Upper lobe of right lung (tissue), 1 donor: Measurements from ENCODE around the gene CEP131. TPM values are rescaled to one million over a fixed set of nuclear protein-coding genes. Genes with fewer than 3 reads are reported as not detected.

Experiments used
- ATAC-seq: fragments of 200-7000 bp; cut with Tn5 transposase; one replicate; pipeline ENCODE4 v1.9.1; 2020; ENCODE audit warnings: mild to moderate bottlenecking, moderate library complexity
- DNase-seq: peaks from one replicate; pipeline ENCODE4 v3.0.0-alpha.2; 2020
- H3K27ac ChIP-seq: fragments of 200-600 bp; one replicate; pipeline ENCODE4 v1.8.0; 2022
- H3K27me3 ChIP-seq: fragments of 200-600 bp; one replicate; pipeline ENCODE4 v1.8.0; 2022; ENCODE audit warnings: mild to moderate bottlenecking
- H3K36me3 ChIP-seq: fragments of 200-600 bp; one replicate; pipeline ENCODE4 v1.8.0; 2022
- H3K4me1 ChIP-seq: fragments of 200-600 bp; one replicate; pipeline ENCODE4 v1.8.0; 2022
- H3K4me3 ChIP-seq: fragments of 200-600 bp; one replicate; pipeline ENCODE4 v1.8.0; 2022; ENCODE audit warnings: mild to moderate bottlenecking
- H3K9me3 ChIP-seq: fragments of 200-600 bp; one replicate; pipeline ENCODE4 v1.8.0; 2022
- CTCF ChIP-seq: fragments of 200-600 bp; IDR thresholded peaks from one replicate; pipeline ENCODE4 v1.8.0; 2022; ENCODE audit warnings: antibody characterized with exemption
- intact Hi-C: fragments of 100-400 bp; cut with DNase I; formaldehyde crosslinking; loops from one replicate; pipeline ENCODE4 v1.11.0; 2022
- total RNA-seq: library from RNA; stranded (reverse); fragmentation: NEBNext Ultra II Directional; extraction: Animal tissue kit (Norgen Biotek cat#: 25700); gene quantifications from one replicate; pipeline ENCODE4 v1.2.1, GENCODE V29; 2021
- donor health status: DM: no; HTN: yes; CAD: no; lungs with severe emphysema.

Gene CEP131
- total RNA-seq, 1 donor from 2014 or later = 7.5 TPM

GRCh38 chr17:81246679-81247338, 24.0 kb upstream of the CEP131 start:
- no peak for DNase-seq
- intact Hi-C loops = no loop called here
- TF ChIP-seq CTCF = no peak
- Histone ChIP-seq H3K9me3 (no peaks in the 10 kb centered on the region), H3K27me3 (no peaks in the 10 kb centered on the region), H3K4me1 (no peaks in the 10 kb centered on the region), H3K4me3 (no peak overlapping the region), H3K36me3 (peaks cover 30% of the 10 kb centered on the region), H3K27ac (no peak overlapping the region)
- no peak for ATAC-seq

GRCh38 chr17:81246343-81246670, 23.5 kb upstream of the CEP131 start:
- no peak for ATAC-seq
- no peak overlapping the region for H3K4me3 ChIP-seq
- no peak for DNase-seq
- peaks cover 25% of the 10 kb centered on the region for H3K36me3 ChIP-seq
- H3K27me3 ChIP-seq = no peaks in the 10 kb centered on the region
- no peak for TF ChIP-seq CTCF
- intact Hi-C loops = no loop called here
- H3K9me3 ChIP-seq = no peaks in the 10 kb centered on the region
- H3K27ac ChIP-seq = no peak overlapping the region
- no peaks in the 10 kb centered on the region for H3K4me1 ChIP-seq

GRCh38 chr17:81245665-81246342, 23.0 kb upstream of the CEP131 start:
- peaks cover 20% of the 10 kb centered on the region for H3K36me3 ChIP-seq
- H3K27me3 ChIP-seq = no peaks in the 10 kb centered on the region
- no peaks in the 10 kb centered on the region for H3K4me1 ChIP-seq
- H3K27ac ChIP-seq = no peak overlapping the region
- H3K4me3 ChIP-seq = no peak overlapping the region
- H3K9me3 ChIP-seq = no peaks in the 10 kb centered on the region
- no peak for TF ChIP-seq CTCF
- intact Hi-C loops = no loop called here
- DNase-seq = no peak
- no peak for ATAC-seq

GRCh38 chr17:81245024-81245664, 22.4 kb upstream of the CEP131 start:
- DNase-seq (no peak), ATAC-seq (no peak)
- peaks cover 2% of the 10 kb centered on the region for H3K4me1 ChIP-seq
- intact Hi-C loops = no loop called here
- peaks cover 13% of the 10 kb centered on the region for H3K36me3 ChIP-seq
- H3K27me3 ChIP-seq = no peaks in the 10 kb centered on the region
- H3K4me3 ChIP-seq = no peak overlapping the region
- H3K27ac ChIP-seq = no peak overlapping the region
- no peaks in the 10 kb centered on the region for H3K9me3 ChIP-seq
- TF ChIP-seq CTCF = no peak

GRCh38 chr17:81244358-81245023, 21.7 kb upstream of the CEP131 start:
- DNase-seq = no peak
- no peak overlapping the region for H3K4me3 ChIP-seq
- no peaks in the 10 kb centered on the region for H3K9me3 ChIP-seq
- no peak for TF ChIP-seq CTCF
- ATAC-seq = no peak
- intact Hi-C loops = no loop called here
- H3K27me3 ChIP-seq = no peaks in the 10 kb centered on the region
- H3K36me3 ChIP-seq = peaks cover 7% of the 10 kb centered on the region
- H3K27ac ChIP-seq = no peak overlapping the region
- peaks cover 6% of the 10 kb centered on the region for H3K4me1 ChIP-seq
